Measurements from ENCODE around the gene GNB4.

Gene GNB4

GRCh38 chr3:179451265-179452175, at the start of gene GNB4:
TSS of gene GNB4 (minus strand) at chr3:179451470. CDS start at chr3:179426200, 25,270 bp downstream.
- peak; percentile 13 for DNase-seq (ENCODE audit: low read depth)

GRCh38 chr3:179495483-179495882, 44.2 kb upstream of the GNB4 start:
- DNase-seq (ENCODE audit: low read depth): no peak

GRCh38 chr3:179493260-179493659, 42.0 kb upstream of the GNB4 start:
- no peak for DNase-seq (ENCODE audit: low read depth)

GRCh38 chr3:179488213-179488612, 36.9 kb upstream of the GNB4 start:
- no peak for DNase-seq (ENCODE audit: low read depth)

GRCh38 chr3:179486806-179487205, 35.5 kb upstream of the GNB4 start:
- no peak for DNase-seq (ENCODE audit: low read depth)

DNA sequence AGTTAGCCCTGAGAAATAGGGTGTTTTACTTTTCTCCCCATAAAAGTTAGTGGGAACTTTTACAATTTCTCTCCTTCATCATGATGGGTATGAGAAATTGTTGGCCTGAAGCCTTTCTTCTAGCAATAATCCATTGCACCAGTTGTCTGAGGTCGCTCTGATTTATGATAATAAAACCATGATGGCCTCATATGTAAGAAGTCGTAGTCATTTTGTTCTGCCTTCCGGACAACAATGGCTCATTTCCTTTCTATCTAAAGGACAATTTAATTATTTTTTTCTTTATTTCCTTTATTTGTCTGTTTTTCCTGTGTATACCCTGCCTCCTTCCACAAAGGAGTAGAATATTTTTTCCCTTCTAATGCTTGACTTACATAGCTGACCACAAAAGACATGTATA, 31.6 kb upstream of the GNB4 start:
- DNase-seq (ENCODE audit: low read depth): no peak

GRCh38 chr3:179476215-179476614, 24.9 kb upstream of the GNB4 start:
- DNase-seq (ENCODE audit: low read depth): no peak

DNA sequence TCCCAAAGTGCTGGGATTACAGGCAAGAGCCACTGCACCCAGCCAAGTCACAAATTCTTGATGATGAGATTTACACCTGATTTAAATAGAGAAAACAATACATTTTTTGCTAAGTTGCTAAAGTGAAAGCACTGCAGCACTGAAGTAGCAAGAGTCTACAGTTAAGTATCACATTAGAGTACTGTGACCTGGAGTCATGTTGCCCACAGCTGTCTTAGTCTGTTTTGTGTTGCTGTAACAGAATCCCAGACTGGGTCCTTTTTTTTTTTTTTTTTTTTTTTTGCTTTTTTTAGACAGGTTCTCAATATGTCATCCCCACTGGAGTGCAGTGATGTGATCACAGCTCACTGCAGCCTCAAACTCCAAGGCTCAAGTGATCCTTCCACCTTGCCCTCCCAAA, 23.2 kb upstream of the GNB4 start:
- DNase-seq (ENCODE audit: low read depth): no peak

DNA sequence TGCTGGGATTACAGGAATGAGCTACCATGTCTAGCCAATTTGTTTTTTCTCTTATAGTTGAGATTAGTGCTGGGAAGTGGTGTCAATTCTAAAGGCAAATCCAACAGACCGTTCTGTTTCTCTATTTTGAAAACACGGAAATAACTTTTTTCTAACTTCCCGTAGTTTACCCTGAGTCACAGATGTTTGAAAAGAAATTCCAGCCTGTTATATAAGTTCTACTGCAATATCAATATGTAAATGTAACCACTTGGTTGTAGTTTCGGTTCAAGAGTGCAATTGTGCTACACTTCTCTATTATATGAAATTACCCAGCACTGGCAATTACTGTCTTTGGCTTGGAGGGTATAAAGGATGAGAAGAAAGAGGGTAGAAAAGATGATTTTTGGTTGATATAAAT, 22.3 kb upstream of the GNB4 start:
- DNase-seq (ENCODE audit: low read depth): no peak

GRCh38 chr3:179464323-179465092, 13.2 kb upstream of the GNB4 start:
- DNase-seq (ENCODE audit: low read depth): no peak

GRCh38 chr3:179463319-179463718, 12.0 kb upstream of the GNB4 start:
- DNase-seq (ENCODE audit: low read depth): no peak

GRCh38 chr3:179460260-179460659, 9.0 kb upstream of the GNB4 start:
- DNase-seq (ENCODE audit: low read depth): no peak

DNA sequence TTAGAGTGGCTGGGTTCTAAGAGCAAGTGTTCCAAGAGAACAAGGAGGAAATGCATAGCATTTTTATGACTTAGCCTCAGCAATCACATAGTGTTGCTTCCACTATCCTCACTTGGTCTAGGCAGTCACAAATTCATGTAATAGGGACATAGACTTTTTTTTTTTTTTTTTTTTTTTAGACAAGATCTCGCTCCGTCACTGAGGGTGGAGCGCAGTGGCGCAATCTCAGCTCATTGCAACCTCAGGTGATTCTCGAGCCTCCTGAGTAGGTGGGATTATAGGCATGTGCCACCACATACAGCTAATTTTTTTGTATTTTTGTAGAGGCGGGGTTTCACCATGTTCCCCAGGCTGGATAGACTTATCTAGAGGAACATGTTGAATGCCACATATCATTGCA, 4.7 kb upstream of the GNB4 start:
- DNase-seq (ENCODE audit: low read depth): no peak

DNA sequence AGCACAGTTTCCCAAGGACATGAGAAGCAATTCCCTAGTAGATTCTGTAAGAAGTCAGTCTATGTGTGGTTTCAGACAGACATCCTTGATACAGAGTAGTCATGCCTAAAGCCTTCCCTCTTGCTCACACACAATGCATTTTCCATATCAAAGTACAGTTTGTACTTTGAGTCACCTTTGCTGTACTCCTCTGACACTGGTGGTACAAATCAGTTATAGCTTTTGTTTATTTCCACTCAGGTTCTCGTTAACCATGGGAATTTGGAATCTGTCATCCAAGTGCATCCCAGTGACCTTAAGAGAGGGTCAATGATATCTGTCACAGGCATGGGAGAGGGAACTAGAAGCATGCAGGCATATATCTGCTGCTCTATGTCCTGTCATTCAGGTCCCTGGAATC, 3.6 kb upstream of the GNB4 start:
- no peak for DNase-seq (ENCODE audit: low read depth)

DNA sequence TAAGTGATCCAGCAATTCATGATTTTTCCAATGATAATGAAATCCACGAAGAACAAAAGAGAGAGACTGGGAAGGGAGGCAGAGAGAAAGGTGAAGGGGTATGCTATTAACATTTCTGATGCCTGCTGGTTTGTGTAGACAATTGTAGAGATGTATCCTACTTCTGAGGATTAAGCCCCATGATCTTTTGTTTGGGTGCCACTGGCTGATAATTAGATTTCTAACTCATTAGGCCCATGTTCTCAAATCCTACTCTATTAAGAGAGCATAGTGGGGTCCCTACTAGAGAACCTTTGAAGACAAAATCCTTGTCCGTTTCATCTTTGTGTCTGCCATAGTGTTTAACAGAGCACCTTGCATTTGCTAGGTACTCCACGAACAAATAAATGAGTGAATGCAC, 2.7 kb upstream of the GNB4 start:
- no peak for DNase-seq (ENCODE audit: low read depth)

- no peak for DNase-seq (ENCODE audit: low read depth)
These were observed 1.6 kb upstream of the GNB4 start for GRCh38 chr3:179452872-179453271.

DNA sequence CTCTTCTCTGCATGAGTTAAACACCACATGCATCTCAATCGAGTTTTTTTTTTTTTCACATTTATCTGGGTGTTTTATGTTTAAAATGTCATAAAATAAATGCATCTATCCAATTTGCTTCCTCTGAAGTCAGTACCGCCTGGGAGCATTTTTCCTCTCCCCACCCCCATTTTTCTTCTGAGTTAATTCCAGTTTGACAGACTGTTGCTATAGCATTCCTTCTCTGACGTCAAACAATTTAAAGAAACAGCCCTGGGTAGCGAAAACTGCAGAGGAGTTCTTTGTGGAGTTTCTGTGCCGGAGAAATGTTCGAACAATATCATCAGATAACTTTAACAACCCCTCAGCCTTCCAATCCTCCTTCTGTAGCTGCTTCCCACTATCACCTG, 900 bp upstream of the GNB4 start:
- DNase-seq (ENCODE audit: low read depth): no peak

GRCh38 chr3:179450901-179451264, 387 bp downstream of the GNB4 start:
- DNase-seq (ENCODE audit: low read depth): no peak

- DNase-seq (ENCODE audit: low read depth): no peak
These were observed 989 bp downstream of the GNB4 start for GRCh38 chr3:179450261-179450701.

DNA sequence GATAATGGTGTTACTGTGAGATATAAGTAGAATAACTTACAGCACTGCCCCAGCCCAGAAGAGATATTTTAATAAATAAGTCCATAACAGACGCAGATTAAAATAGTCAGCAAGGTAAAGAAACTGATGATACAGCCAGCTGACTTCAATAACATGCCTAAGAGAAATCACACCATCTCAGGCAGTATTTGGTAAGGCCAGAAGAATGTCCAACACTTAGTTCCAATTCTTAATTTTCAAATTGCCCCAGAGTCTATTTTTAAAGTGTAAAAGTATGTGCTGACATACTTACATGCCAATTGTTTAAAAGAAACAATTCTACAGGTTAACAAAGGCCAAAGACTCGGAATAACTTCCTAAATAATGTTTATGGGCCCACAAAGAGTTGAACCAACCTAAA, 1.6 kb downstream of the GNB4 start:
- no peak for DNase-seq (ENCODE audit: low read depth)

DNA sequence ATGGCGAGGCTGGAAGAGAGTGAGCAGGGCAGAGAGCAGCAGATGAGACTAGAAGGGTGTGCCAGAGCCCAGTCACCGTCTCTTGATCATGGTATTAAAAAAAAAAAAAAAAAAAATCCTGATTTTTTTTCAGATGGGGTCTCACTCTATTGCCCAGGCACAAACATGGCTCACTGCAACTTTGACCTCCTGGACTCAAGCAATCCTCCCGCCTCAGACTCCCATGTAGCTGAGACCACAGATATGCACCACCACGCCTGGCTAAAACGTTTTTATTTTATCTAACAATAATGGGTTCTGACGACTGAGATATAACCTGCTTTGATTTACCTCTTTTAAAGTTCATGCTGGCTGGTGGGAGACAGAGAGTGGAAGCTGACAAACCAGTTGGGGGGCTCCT, 4.0 kb downstream of the GNB4 start:
- no peak for DNase-seq (ENCODE audit: low read depth)

DNA sequence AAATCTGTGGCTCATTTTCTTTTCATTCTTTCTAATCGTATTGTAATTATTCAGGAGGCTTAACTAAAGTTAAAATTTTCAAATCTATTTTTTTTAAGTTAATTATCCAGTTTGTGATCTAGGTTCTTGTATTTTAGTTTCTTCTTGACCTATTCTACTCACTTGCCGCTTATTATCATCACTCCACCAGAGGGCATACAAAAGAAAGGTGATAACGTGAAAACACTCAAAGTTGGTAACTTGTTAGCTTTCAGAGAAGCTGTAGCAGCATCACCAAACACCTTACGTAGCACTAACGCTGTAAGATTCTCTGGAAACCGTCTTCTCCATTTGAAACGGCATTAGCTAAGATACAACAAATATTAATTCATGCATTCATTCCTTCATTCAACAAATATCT, 4.8 kb downstream of the GNB4 start:
- DNase-seq (ENCODE audit: low read depth): no peak

DNA sequence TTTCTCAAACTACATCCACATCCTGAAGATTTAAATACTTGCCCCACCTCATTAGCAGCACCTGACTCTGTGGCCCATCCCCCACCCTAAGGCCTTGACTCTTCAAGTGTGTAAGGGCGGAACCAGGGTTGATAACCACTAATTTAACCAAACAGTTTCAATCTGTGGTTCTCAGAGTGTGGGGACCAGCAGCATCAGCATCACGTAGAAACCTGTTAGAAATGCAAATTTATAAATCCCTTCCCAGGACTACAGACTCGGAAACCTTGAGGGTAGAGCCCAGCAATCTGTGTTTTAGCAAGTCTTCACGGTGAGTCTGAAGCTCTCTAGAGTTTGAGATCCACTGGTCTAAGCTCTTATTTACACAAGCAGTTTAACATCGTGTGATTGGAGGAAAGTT, 12.4 kb downstream of the GNB4 start:
- DNase-seq (ENCODE audit: low read depth): no peak

All from stimulated activated CD8-positive, alpha-beta memory T cell treated with anti-CD3 and anti-CD28 coated beads, Interleukin-4, amount 100 ng/mL, for 24 hours (primary cell).